Measurements from ENCODE around the gene SH3PXD2A.

GRCh38 chr10:103727991-103728689, 127.2 kb downstream of the SH3PXD2A start:
- no peak for TF ChIP-seq CTCF (IDR thresholded peaks at IDR 0.05)
- TF ChIP-seq POLR2A (IDR thresholded peaks at IDR 0.05), result no peak

Data from Peyer's patch (tissue), 4 donors.